ENCODE measurements around the gene HSPA1B.
A peak's percentile ranks its signal among the peaks of the same experiment; 100 is the strongest.
"Not testable (repeated sequence)": the region's sequence is repeated elsewhere in the genome, so short reads cannot be mapped to it uniquely, and the experiment has no call there.

HSPA1B gene

GRCh38 chr6:31799781-31800180 lies 27.8 kb upstream of the HSPA1B start:
- peak; percentile 44 for DNase-seq

DNA sequence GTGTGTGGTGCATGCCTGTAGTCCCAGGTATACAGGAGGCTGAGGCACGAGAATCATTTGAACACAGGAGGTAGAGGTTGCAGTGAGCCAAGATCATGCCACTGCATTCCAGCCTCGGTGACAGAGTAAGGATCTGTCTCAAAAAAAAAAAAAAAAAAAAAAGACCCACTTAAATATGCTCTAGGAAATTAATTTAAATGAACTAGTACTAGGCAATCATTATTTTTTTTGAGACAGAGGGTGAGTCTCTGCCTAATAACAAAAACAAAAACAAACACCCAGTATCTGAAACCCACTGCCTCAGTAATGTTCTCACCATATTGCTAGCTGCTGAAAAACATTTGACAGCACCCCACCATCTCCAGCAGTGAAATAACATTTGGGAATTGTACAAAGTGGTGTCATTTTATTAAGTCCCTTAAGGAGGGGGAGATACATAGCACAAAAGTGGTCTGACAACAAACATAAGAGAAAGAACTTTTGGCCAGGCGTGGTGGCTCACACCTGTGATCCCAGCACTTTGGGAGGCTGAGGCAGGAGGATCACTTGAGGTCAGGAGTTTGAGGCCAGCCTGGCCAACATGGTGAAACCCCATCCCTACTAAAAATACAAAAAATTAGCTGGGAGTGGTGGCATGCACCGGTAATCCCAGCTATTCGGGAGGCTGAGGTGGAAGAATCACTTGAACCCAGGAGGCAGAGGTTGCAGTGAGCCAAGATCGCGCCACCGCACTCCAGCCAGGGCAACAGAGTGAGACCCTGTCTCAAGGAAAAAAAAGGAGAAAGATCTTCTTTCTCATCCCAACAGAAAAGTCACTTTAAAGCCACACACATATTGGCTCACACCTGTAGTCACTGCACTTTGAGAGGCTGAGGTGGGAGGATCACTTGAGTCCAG lies 26.3 kb upstream of the HSPA1B start:
- DNase-seq: not testable (repeated sequence)

- DNase-seq: no peak
These were observed 21.5 kb upstream of the HSPA1B start for GRCh38 chr6:31805939-31806469.

GRCh38 chr6:31806470-31807272 lies 20.9 kb upstream of the HSPA1B start, which contains the start of gene LSM2:
LSM2 (minus strand) TSS chr6:31806966; CDS start chr6:31806757, 209 bp downstream.
- peak; percentile 97 for DNase-seq

GRCh38 chr6:31808599-31808998 lies 18.9 kb upstream of the HSPA1B start:
- not testable (repeated sequence) for DNase-seq

GRCh38 chr6:31811645-31812044 lies 15.9 kb upstream of the HSPA1B start:
- no peak for DNase-seq

DNA sequence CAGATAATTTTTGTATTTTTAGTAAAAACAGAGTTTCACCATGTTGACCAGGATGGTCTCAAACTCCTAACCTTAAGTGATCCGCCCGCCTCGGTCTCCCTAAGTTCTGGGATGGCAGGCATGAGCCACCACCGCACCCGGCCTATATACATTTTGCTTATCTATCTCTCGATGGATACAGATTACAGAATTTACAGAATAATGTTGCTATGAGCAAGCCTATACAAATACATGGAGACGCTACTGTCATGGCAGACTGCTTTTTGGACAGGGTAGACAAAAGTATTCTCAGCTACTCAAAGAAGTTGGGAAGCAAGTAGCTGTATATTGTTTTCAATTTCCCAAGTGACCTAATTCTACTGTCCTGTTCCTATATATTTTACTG lies 14.1 kb upstream of the HSPA1B start:
- no peak for DNase-seq

DNA sequence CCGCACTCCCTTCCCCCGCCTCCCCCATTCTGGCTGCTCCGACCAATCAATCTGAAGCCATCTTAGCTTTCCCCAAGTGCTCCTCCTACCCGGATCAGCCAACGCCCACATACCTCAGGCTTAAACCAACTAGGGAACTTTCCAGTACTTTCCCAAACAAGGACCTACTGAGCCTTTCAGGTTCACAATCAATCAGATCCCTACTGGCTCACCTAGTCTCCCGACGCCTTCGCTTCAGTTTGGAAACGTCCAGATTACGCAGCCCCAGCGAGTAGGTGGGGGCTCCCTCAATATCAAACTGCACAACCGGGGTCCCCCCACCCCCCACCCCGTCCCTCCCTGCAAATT lies 12.9 kb upstream of the HSPA1B start:
- DNase-seq: peak; percentile 99

DNA sequence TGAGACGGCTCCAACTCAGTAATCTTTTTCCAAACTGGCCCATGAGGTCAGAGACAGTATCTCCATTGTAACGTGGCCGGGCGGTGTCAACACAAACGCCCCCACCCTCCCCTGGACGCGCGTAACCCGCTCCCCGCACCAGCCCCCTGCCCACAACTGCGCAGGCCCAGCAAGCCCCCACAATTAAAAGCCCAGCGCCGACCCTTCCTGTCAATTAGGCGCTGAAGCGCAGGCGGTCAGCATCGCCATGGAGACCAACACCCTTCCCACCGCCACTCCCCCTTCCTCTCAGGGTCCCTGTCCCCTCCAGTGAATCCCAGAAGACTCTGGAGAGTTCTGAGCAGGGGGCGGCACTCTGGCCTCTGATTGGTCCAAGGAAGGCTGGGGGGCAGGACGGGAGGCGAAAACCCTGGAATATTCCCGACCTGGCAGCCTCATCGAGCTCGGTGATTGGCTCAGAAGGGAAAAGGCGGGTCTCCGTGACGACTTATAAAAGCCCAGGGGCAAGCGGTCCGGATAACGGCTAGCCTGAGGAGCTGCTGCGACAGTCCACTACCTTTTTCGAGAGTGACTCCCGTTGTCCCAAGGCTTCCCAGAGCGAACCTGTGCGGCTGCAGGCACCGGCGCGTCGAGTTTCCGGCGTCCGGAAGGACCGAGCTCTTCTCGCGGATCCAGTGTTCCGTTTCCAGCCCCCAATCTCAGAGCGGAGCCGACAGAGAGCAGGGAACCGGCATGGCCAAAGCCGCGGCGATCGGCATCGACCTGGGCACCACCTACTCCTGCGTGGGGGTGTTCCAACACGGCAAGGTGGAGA lies 12.3 kb upstream of the HSPA1B start, which contains the start of the genes HSPA1A and HSPA1L:
TSS of gene HSPA1A (plus strand) at position 519 of the 814 bp plus-strand sequence. CDS start at position 733, 214 bp downstream.
TSS of gene HSPA1L (minus strand) at position 259 of the 814 bp plus-strand sequence. CDS start 3,311 bp downstream, outside the sequence.
- peak; percentile 99 for DNase-seq

DNA sequence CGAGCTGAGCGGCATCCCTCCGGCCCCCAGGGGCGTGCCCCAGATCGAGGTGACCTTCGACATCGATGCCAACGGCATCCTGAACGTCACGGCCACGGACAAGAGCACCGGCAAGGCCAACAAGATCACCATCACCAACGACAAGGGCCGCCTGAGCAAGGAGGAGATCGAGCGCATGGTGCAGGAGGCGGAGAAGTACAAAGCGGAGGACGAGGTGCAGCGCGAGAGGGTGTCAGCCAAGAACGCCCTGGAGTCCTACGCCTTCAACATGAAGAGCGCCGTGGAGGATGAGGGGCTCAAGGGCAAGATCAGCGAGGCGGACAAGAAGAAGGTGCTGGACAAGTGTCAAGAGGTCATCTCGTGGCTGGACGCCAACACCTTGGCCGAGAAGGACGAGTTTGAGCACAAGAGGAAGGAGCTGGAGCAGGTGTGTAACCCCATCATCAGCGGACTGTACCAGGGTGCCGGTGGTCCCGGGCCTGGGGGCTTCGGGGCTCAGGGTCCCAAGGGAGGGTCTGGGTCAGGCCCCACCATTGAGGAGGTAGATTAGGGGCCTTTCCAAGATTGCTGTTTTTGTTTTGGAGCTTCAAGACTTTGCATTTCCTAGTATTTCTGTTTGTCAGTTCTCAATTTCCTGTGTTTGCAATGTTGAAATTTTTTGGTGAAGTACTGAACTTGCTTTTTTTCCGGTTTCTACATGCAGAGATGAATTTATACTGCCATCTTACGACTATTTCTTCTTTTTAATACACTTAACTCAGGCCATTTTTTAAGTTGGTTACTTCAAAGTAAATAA lies 10.2 kb upstream of the HSPA1B start:
- DNase-seq: not testable (repeated sequence)

DNA sequence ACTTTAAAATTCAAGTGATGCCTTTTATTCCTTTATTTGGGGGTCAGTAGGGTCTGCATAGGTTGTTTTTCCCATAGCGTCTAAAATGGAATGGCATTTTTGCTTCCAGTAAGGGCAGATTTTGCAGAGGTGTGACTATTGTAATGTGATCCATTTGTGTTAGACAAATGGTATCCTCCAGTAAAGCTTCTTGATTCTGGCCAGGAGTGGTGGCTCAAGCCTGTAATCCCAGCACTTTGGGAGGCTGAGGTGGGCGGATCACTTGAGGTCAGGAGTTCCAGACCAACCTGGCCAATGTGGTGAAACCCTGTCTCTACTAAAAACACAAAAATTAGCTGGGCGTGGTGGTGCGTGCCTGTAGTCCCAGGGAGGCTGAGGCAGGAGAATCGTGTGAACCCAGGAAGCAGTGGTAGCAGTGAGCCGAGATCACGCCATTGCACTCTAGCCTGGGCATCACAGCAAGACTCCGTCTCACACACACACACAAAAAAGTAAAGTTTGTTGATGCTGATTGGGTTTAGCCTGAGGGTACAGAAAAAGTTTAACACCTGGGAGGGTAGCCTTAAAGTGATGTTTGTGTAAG lies 9.5 kb upstream of the HSPA1B start:
- not testable (repeated sequence) for DNase-seq

DNA sequence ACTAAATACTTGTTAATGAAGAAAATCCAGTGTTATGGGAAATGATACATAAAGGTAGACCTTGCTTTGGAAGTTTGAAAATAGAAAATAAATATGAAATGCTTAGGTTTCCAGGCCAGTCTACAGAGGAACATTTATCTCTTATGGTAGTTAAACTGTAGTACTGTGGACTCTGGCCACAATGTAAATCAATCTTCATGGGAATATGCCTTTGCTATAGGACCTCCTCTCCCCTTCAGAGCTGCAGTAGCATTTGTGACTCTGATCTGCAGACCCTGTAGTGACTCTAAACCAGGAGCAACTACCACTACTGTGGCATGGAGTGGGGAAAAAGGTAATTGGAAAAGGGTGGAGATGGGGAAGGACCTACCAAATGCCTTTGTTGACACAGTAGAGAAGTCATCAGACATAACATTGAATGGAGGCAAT lies 7.7 kb upstream of the HSPA1B start:
- DNase-seq: no peak

- DNase-seq: not testable (repeated sequence)
These were observed 7.1 kb upstream of the HSPA1B start for GRCh38 chr6:31820399-31820798.

DNA sequence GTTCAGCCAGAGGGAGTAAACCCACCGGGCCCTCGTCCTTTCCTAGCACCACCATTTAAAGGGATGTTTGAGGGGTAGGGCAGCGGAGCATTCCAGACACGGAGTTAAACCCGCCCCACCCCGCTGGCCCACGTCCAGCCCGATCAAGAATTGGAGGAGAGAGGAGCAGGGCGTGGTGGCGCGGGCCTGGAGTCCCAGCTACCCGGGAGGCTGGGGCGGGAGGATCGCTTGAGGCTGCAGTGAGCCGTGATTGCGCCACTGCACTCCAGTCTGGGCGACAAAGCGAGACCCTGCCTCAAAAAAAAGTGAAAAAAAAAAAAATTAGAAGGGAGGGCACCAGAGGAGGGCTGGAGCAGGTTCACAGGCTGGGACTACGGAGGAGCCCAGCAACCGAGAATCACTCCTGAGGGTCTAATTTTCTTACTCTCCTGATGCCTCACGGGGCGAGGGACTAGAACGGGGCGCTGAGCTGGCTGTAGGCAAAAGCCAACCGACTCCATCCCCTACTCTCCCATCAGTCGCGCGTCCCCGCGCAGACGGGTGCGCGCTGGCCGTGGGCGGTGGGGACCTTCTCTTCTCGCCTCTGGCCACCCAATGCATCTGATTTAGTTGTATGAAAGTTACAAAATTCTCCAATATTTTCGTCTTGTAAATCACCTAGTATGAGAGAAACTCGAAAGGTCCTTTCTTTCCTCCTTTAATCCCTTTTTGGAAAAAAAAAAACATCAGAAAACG lies 6.1 kb upstream of the HSPA1B start:
- peak; percentile 45 for DNase-seq

DNA sequence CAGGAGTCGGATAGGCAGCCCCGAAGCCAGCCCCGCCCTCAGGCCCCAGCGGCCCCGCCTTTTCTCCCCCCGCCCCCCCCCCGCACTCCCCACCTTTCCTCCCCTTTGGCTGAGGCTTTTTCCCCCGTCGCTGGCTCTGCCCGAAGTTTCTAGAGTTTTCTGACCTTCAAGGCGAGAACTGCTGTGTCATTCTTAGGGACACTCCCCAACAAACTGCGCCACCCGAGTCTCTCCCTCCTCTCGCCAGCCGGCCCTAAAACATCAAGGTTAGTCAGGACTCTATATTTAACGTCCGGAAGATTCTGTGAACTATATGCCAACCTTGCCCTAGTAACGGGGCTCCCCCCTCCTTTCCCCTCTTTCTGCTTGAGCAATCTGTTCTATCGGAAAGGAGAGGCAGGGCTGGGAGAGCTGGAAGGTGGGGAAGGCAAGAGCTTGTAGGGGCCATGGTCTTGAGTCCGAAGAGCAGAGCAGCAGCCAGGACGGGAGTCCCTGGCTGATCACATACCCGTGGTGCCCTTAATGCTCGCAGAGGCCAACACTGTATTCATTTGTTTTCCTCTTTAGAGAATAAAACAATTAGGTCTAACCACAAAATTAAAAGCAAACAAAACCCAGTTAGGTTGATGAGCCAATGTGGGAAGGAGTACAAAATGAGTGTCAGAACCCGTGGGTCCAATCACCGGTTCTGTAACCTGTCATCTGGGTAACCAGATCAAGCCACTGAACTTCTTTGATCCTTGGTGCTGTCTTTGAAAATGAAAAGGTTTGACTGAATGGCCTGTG lies 5.3 kb upstream of the HSPA1B start:
- peak; percentile 86 for DNase-seq

GRCh38 chr6:31823592-31824196 lies 3.8 kb upstream of the HSPA1B start:
- not testable (repeated sequence) for DNase-seq

GRCh38 chr6:31825553-31825952 lies 2.0 kb upstream of the HSPA1B start:
- DNase-seq: no peak

GRCh38 chr6:31826793-31827285 lies 699 bp upstream of the HSPA1B start:
- DNase-seq: peak; percentile 87
